ENCODE results near the gene POMT1.
A peak's percentile ranks its signal among the peaks of the same experiment; 100 is the strongest.
"Not testable (repeated sequence)": the region's sequence is repeated elsewhere in the genome, so short reads cannot be mapped to it uniquely, and the experiment has no call there.

The POMT1 gene

GRCh38 chr9:131525643-131526565 is 23.2 kb downstream of the POMT1 start:
- DNase-seq (ENCODE audit: low spot score): no peak

GRCh38 chr9:131528186-131528585 is 25.5 kb downstream of the POMT1 start:
- no peak for DNase-seq (ENCODE audit: low spot score)

GRCh38 chr9:131528886-131529505 is 26.3 kb downstream of the POMT1 start:
- DNase-seq (ENCODE audit: low spot score): no peak

- DNase-seq (ENCODE audit: low spot score): no peak
Measured at GRCh38 chr9:131529597-131530545, 27.2 kb downstream of the POMT1 start.

GRCh38 chr9:131530546-131530919 is 27.8 kb downstream of the POMT1 start:
- DNase-seq (ENCODE audit: low spot score): no peak

GRCh38 chr9:131530920-131531832 is 28.5 kb downstream of the POMT1 start, which contains the start of gene UCK1:
Gene UCK1, minus strand, starts transcription at chr9:131531263. Its CDS starts 89 bp downstream, at chr9:131531174.
- peak; percentile 63 for DNase-seq (ENCODE audit: low spot score)

GRCh38 chr9:131534721-131535237 is 32.1 kb downstream of the POMT1 start:
- DNase-seq (ENCODE audit: low spot score): no peak

GRCh38 chr9:131537946-131538345 is 35.2 kb downstream of the POMT1 start:
- DNase-seq (ENCODE audit: low spot score): no peak

- no peak for DNase-seq (ENCODE audit: low spot score)
Measured at GRCh38 chr9:131539223-131539923, 36.7 kb downstream of the POMT1 start.

GRCh38 chr9:131543141-131543540 is 40.4 kb downstream of the POMT1 start:
- no peak for DNase-seq (ENCODE audit: low spot score)

GRCh38 chr9:131545003-131545785 is 42.5 kb downstream of the POMT1 start, which contains the start of gene PRRT1B:
Gene PRRT1B, plus strand, starts transcription at chr9:131545523. Its CDS starts 93 bp downstream, at chr9:131545616.
- no peak for DNase-seq (ENCODE audit: low spot score)

- DNase-seq (ENCODE audit: low spot score): no peak
Measured at GRCh38 chr9:131545786-131546335, 43.1 kb downstream of the POMT1 start.

GRCh38 chr9:131546336-131547084 is 43.8 kb downstream of the POMT1 start:
- no peak for DNase-seq (ENCODE audit: low spot score)

- DNase-seq (ENCODE audit: low spot score): not testable (repeated sequence)
Measured at GRCh38 chr9:131549186-131549585, 46.5 kb downstream of the POMT1 start.

- DNase-seq (ENCODE audit: low spot score): not testable (repeated sequence)
Measured at GRCh38 chr9:131550465-131550864, 47.7 kb downstream of the POMT1 start.

- no peak for DNase-seq (ENCODE audit: low spot score)
Measured at GRCh38 chr9:131552030-131552429, 49.3 kb downstream of the POMT1 start.

GRCh38 chr9:131554087-131554842 is 51.5 kb downstream of the POMT1 start:
- DNase-seq (ENCODE audit: low spot score): no peak

Data from kidney capillary endothelial cell (primary cell).